ENCODE data around the gene KIAA2012.

Gene KIAA2012

GRCh38 chr2:202185156-202185555 is 112.1 kb downstream of the KIAA2012 start:
- H2AFZ ChIP-seq (ENCODE audit: low read length) = no peak overlapping the region
- no peaks in the 10 kb centered on the region for H3K36me3 ChIP-seq (replicated peaks; ENCODE audit: insufficient read depth, low read length)
- no peak overlapping the region for H3K4me2 ChIP-seq (ENCODE audit: low read depth, low read length)
- H3K9ac ChIP-seq (ENCODE audit: low read length) = no peak overlapping the region
- no peak for DNase-seq
- H3K4me1 ChIP-seq (ENCODE audit: low read length) = no peaks in the 10 kb centered on the region
- no peak overlapping the region for H3K4me3 ChIP-seq (ENCODE audit: low read length)
- no peaks in the 10 kb centered on the region for H3K9me2 ChIP-seq (replicated peaks; ENCODE audit: insufficient read depth, low read length)
- no peak for TF ChIP-seq EZH2 (optimal IDR thresholded peaks at IDR 0.05; ENCODE audit: low read depth, low read length)
- no peak overlapping the region for H3K27ac ChIP-seq (ENCODE audit: low read length)
- H3F3A ChIP-seq (ENCODE audit: insufficient read depth, low read length) = no peaks in the 10 kb centered on the region
- H4K20me1 ChIP-seq (ENCODE audit: insufficient read depth, low read length) = no peaks in the 10 kb centered on the region
- no peaks in the 10 kb centered on the region for H3K9me3 ChIP-seq (replicated peaks; ENCODE audit: insufficient read depth, low read length)
- H3K79me2 ChIP-seq (ENCODE audit: low read length) = no peaks in the 10 kb centered on the region
- no peaks in the 10 kb centered on the region for H3K27me3 ChIP-seq (replicated peaks; ENCODE audit: insufficient read depth, low read length)

GRCh38 chr2:202186641-202187202 is 113.7 kb downstream of the KIAA2012 start:
- H3K4me3 ChIP-seq (ENCODE audit: low read length) = no peak overlapping the region
- H3K9ac ChIP-seq (ENCODE audit: low read length) = no peak overlapping the region
- H3F3A ChIP-seq (ENCODE audit: insufficient read depth, low read length) = no peaks in the 10 kb centered on the region
- no peaks in the 10 kb centered on the region for H3K36me3 ChIP-seq (replicated peaks; ENCODE audit: insufficient read depth, low read length)
- no peaks in the 10 kb centered on the region for H3K4me1 ChIP-seq (ENCODE audit: low read length)
- no peaks in the 10 kb centered on the region for H3K9me3 ChIP-seq (replicated peaks; ENCODE audit: insufficient read depth, low read length)
- DNase-seq = no peak
- no peak overlapping the region for H3K4me2 ChIP-seq (ENCODE audit: low read depth, low read length)
- TF ChIP-seq EZH2 (optimal IDR thresholded peaks at IDR 0.05; ENCODE audit: low read depth, low read length) (no peak), EZH2phosphoT487 (IDR thresholded peaks at IDR 0.05; ENCODE audit: low read length) (no peak), CTCF (IDR thresholded peaks at IDR 0.05; ENCODE audit: low read length) (no peak)
- H3K79me2 ChIP-seq (ENCODE audit: low read length) = no peaks in the 10 kb centered on the region
- H3K27me3 ChIP-seq (replicated peaks; ENCODE audit: insufficient read depth, low read length) = no peaks in the 10 kb centered on the region
- H4K20me1 ChIP-seq (ENCODE audit: insufficient read depth, low read length) = no peaks in the 10 kb centered on the region
- no peak overlapping the region for H3K27ac ChIP-seq (ENCODE audit: low read length)
- H3K9me2 ChIP-seq (replicated peaks; ENCODE audit: insufficient read depth, low read length) = no peaks in the 10 kb centered on the region
- no peak overlapping the region for H2AFZ ChIP-seq (ENCODE audit: low read length)

GRCh38 chr2:202187570-202187969 is 114.5 kb downstream of the KIAA2012 start:
- Histone ChIP-seq H3K9me2 (replicated peaks; ENCODE audit: insufficient read depth, low read length) (no peaks in the 10 kb centered on the region), H3K27ac (ENCODE audit: low read length) (no peak overlapping the region), H3K27me3 (replicated peaks; ENCODE audit: insufficient read depth, low read length) (no peaks in the 10 kb centered on the region), H3K4me3 (ENCODE audit: low read length) (no peak overlapping the region), H3K9me3 (replicated peaks; ENCODE audit: insufficient read depth, low read length) (no peaks in the 10 kb centered on the region), H3K36me3 (replicated peaks; ENCODE audit: insufficient read depth, low read length) (no peaks in the 10 kb centered on the region), H2AFZ (ENCODE audit: low read length) (no peak overlapping the region), H3F3A (ENCODE audit: insufficient read depth, low read length) (no peaks in the 10 kb centered on the region), H4K20me1 (ENCODE audit: insufficient read depth, low read length) (no peaks in the 10 kb centered on the region), H3K4me1 (ENCODE audit: low read length) (no peaks in the 10 kb centered on the region), H3K9ac (ENCODE audit: low read length) (no peak overlapping the region), H3K4me2 (ENCODE audit: low read depth, low read length) (no peak overlapping the region), H3K79me2 (ENCODE audit: low read length) (no peaks in the 10 kb centered on the region)
- no peak for DNase-seq
- no peak for TF ChIP-seq EZH2 (optimal IDR thresholded peaks at IDR 0.05; ENCODE audit: low read depth, low read length)
- no peak for TF ChIP-seq CTCF (IDR thresholded peaks at IDR 0.05; ENCODE audit: low read length)
- TF ChIP-seq EZH2phosphoT487 (IDR thresholded peaks at IDR 0.05; ENCODE audit: low read length) = no peak

GRCh38 chr2:202193305-202193704 is 120.2 kb downstream of the KIAA2012 start:
- H2AFZ ChIP-seq (ENCODE audit: low read length) = no peak overlapping the region

More at GRCh38 chr2:202193305-202193704, 120.2 kb downstream of the KIAA2012 start:
- TF ChIP-seq EZH2 (optimal IDR thresholded peaks at IDR 0.05; ENCODE audit: low read depth, low read length) (no peak), CTCF (IDR thresholded peaks at IDR 0.05; ENCODE audit: low read length) (no peak)
- H3K4me1 ChIP-seq (ENCODE audit: low read length) = no peaks in the 10 kb centered on the region
- H3K4me2 ChIP-seq (ENCODE audit: low read depth, low read length) = no peak overlapping the region
- H3K79me2 ChIP-seq (ENCODE audit: low read length) = no peaks in the 10 kb centered on the region
- no peak overlapping the region for H3K4me3 ChIP-seq (ENCODE audit: low read length)
- no peaks in the 10 kb centered on the region for H3K9me3 ChIP-seq (replicated peaks; ENCODE audit: insufficient read depth, low read length)
- H3K9ac ChIP-seq (ENCODE audit: low read length) = no peak overlapping the region
- no peaks in the 10 kb centered on the region for H3F3A ChIP-seq (ENCODE audit: insufficient read depth, low read length)
- H3K36me3 ChIP-seq (replicated peaks; ENCODE audit: insufficient read depth, low read length) = no peaks in the 10 kb centered on the region
- no peaks in the 10 kb centered on the region for H3K27me3 ChIP-seq (replicated peaks; ENCODE audit: insufficient read depth, low read length)
- no peaks in the 10 kb centered on the region for H3K9me2 ChIP-seq (replicated peaks; ENCODE audit: insufficient read depth, low read length)
- DNase-seq = no peak
- H3K27ac ChIP-seq (ENCODE audit: low read length) = no peak overlapping the region
- H4K20me1 ChIP-seq (ENCODE audit: insufficient read depth, low read length) = no peaks in the 10 kb centered on the region
